Activated CD8-positive, alpha-beta memory T cell treated with anti-CD3 and anti-CD28 coated beads, Interleukin-2, amount 10 ng/mL, durations not matched to agents 7 days and 5 days (primary cell): ENCODE data around the gene RNF39. TPM values are rescaled to one million over a fixed set of nuclear protein-coding genes. Genes with fewer than 3 reads are reported as not detected.
A peak's percentile ranks its signal among the peaks of the same experiment; 100 is the strongest.

Experiments used
- ATAC-seq: fragments of 150-1000 bp; cut with Tn5 transposase; one replicate; pipeline ENCODE4 v1.10.0; 2021; ENCODE audit warnings: moderate library complexity
- CTCF ChIA-PET: fragments of 350-600 bp; sonication (Branson Sonifier 250); formaldehyde crosslinking; loops from one replicate; lab custom pipeline; 2021; ENCODE audit warnings: antibody characterized with exemption; lab: Charles Lee
- DNase-seq: peaks from one replicate; pipeline ENCODE4 v3.0.0-alpha.2; 2020
- H3K27ac Mint-ChIP-seq: one replicate; pipeline ENCODE4 v1.8.0; 2021; ENCODE audit warnings: mild to moderate bottlenecking, mixed read lengths
- H3K27me3 Mint-ChIP-seq: one replicate; pipeline ENCODE4 v1.8.0; 2021; ENCODE audit warnings: mixed read lengths
- H3K36me3 Mint-ChIP-seq: one replicate; pipeline ENCODE4 v1.8.0; 2021; ENCODE audit warnings: mild to moderate bottlenecking, mixed read lengths
- H3K4me1 Mint-ChIP-seq: one replicate; pipeline ENCODE4 v1.8.0; 2021; ENCODE audit warnings: mixed read lengths
- H3K4me3 Mint-ChIP-seq: one replicate; pipeline ENCODE4 v1.8.0; 2021; ENCODE audit warnings: mild to moderate bottlenecking, moderate library complexity, mixed read lengths
- H3K9me3 Mint-ChIP-seq: one replicate; pipeline ENCODE4 v1.8.0; 2022; ENCODE audit warnings: low read depth, mixed read lengths
- total RNA-seq, 2 experiments: library from RNA; stranded (reverse); gene quantifications; one replicate each; pipeline ENCODE4 v1.2.3, GENCODE V29; 2021

Gene RNF39
- total RNA-seq, 2 experiments from 2014 or later: not detected

GRCh38 chr6:30066082-30066481 is 9.5 kb downstream of the RNF39 start:
- H3K4me1 Mint-ChIP-seq: peaks cover 53% of the 10 kb centered on the region
- H3K4me3 Mint-ChIP-seq: peak overlapping the region; percentile 96
- peaks cover 53% of the 10 kb centered on the region for H3K36me3 Mint-ChIP-seq
- CTCF ChIA-PET: interaction anchor here (1.2 to 2.4 kb wide), 4 partner anchors 36 to 65 kb away, joined by 3 to 10 read pairs (median 6); no protein-coding TSS in a partner anchor
- H3K27me3 Mint-ChIP-seq: peaks cover 10% of the 10 kb centered on the region
- peak overlapping the region; percentile 96 for H3K27ac Mint-ChIP-seq
- no peaks in the 10 kb centered on the region for H3K9me3 Mint-ChIP-seq
- DNase-seq: no peak
- no peak for ATAC-seq

- peak overlapping the region; percentile 33 for H3K4me3 Mint-ChIP-seq
- H3K9me3 Mint-ChIP-seq: no peaks in the 10 kb centered on the region
- no peak for ATAC-seq
- peaks cover 33% of the 10 kb centered on the region for H3K36me3 Mint-ChIP-seq
- CTCF ChIA-PET: interaction anchor here (0.8 kb wide), 1 partner anchor 64 kb away, joined by 3 read pairs; no protein-coding TSS in a partner anchor
- DNase-seq: no peak
- peaks cover 53% of the 10 kb centered on the region for H3K4me1 Mint-ChIP-seq
- H3K27ac Mint-ChIP-seq: peak overlapping the region; percentile 74
- no peaks in the 10 kb centered on the region for H3K27me3 Mint-ChIP-seq
These were observed 12.3 kb downstream of the RNF39 start for GRCh38 chr6:30063315-30063714.

- Mint-ChIP-seq H3K36me3 (peaks cover 30% of the 10 kb centered on the region), H3K9me3 (no peaks in the 10 kb centered on the region), H3K4me1 (peaks cover 46% of the 10 kb centered on the region), H3K4me3 (peak overlapping the region; percentile 98), H3K27me3 (no peaks in the 10 kb centered on the region), H3K27ac (peak overlapping the region; percentile 98)
- ATAC-seq (no peak), DNase-seq (no peak)
- CTCF ChIA-PET: interaction anchor here (0.7 to 1.6 kb wide), 3 partner anchors 31 to 391 kb away, joined by 3 to 4 read pairs (median 3); no protein-coding TSS in a partner anchor
These were observed 12.9 kb downstream of the RNF39 start for GRCh38 chr6:30062471-30063178.

- Mint-ChIP-seq H3K27ac (peak overlapping the region; percentile 98), H3K27me3 (no peaks in the 10 kb centered on the region), H3K4me1 (peaks cover 42% of the 10 kb centered on the region), H3K9me3 (no peaks in the 10 kb centered on the region), H3K4me3 (peak overlapping the region; percentile 98), H3K36me3 (peaks cover 27% of the 10 kb centered on the region)
- CTCF ChIA-PET: interaction anchor here (1.1 to 1.6 kb wide), 3 partner anchors 9 to 391 kb away, joined by 3 to 5 read pairs (median 4); no protein-coding TSS in a partner anchor
- DNase-seq (peak; percentile 82), ATAC-seq (peak; percentile 54)
These were observed 13.6 kb downstream of the RNF39 start for GRCh38 chr6:30061858-30062458.

GRCh38 chr6:30061092-30061857 is 14.3 kb downstream of the RNF39 start, which contains the start of gene POLR1H:
POLR1H (plus strand) TSS chr6:30061265; CDS start chr6:30061525, 260 bp downstream.
- peak within 1 kb of the TSS; percentile 98 for H3K27ac Mint-ChIP-seq
- peaks cover 41% of the 10 kb centered on the region for H3K4me1 Mint-ChIP-seq
- peaks cover 27% of the 10 kb centered on the region for H3K36me3 Mint-ChIP-seq
- CTCF ChIA-PET: interaction anchor here (0.5 to 2.2 kb wide), 9 partner anchors 9 to 411 kb away, joined by 3 to 8 read pairs (median 5); no protein-coding TSS in a partner anchor
- ATAC-seq (peak; percentile 92), DNase-seq (peak; percentile 94)
- H3K4me3 Mint-ChIP-seq: peak within 1 kb of the TSS; percentile 98
- no peaks in the 10 kb centered on the region for H3K27me3 Mint-ChIP-seq
- H3K9me3 Mint-ChIP-seq: no peaks in the 10 kb centered on the region

GRCh38 chr6:30060606-30061091 is 14.9 kb downstream of the RNF39 start:
- CTCF ChIA-PET: interaction anchor here (0.5 to 2.2 kb wide), 9 partner anchors 10 to 410 kb away, joined by 3 to 8 read pairs (median 5); no protein-coding TSS in a partner anchor

GRCh38 chr6:30055513-30055912 is 20.1 kb downstream of the RNF39 start:
- peaks cover 10% of the 10 kb centered on the region for H3K4me1 Mint-ChIP-seq
- no peak for DNase-seq
- no peak for ATAC-seq
- peaks cover 2% of the 10 kb centered on the region for H3K36me3 Mint-ChIP-seq
- H3K4me3 Mint-ChIP-seq: no peak overlapping the region
- H3K9me3 Mint-ChIP-seq: no peaks in the 10 kb centered on the region
- CTCF ChIA-PET: no interaction called here
- H3K27ac Mint-ChIP-seq: no peak overlapping the region
- H3K27me3 Mint-ChIP-seq: no peaks in the 10 kb centered on the region

More at GRCh38 chr6:30060606-30061091, 14.9 kb downstream of the RNF39 start:
- Mint-ChIP-seq H3K27me3 (no peaks in the 10 kb centered on the region), H3K4me3 (peak overlapping the region; percentile 98), H3K9me3 (no peaks in the 10 kb centered on the region), H3K27ac (peak overlapping the region; percentile 98), H3K36me3 (peaks cover 26% of the 10 kb centered on the region), H3K4me1 (peaks cover 35% of the 10 kb centered on the region)
- DNase-seq: peak; percentile 53
- ATAC-seq: peak; percentile 9

- Mint-ChIP-seq H3K4me3 (no peak overlapping the region), H3K9me3 (no peaks in the 10 kb centered on the region), H3K27ac (no peak overlapping the region), H3K27me3 (no peaks in the 10 kb centered on the region), H3K4me1 (no peaks in the 10 kb centered on the region), H3K36me3 (peaks cover 2% of the 10 kb centered on the region)
- no peak for DNase-seq
- CTCF ChIA-PET: interaction anchor here (1.2 kb wide), 1 partner anchor 78 kb away, joined by 3 read pairs; no protein-coding TSS in a partner anchor
- ATAC-seq: no peak
These were observed 21.9 kb downstream of the RNF39 start for GRCh38 chr6:30053682-30054081.

GRCh38 chr6:30047220-30047619 is 28.3 kb downstream of the RNF39 start:
- H3K36me3 Mint-ChIP-seq: no peaks in the 10 kb centered on the region
- ATAC-seq (no peak), DNase-seq (no peak)
- H3K27me3 Mint-ChIP-seq: no peaks in the 10 kb centered on the region
- H3K4me3 Mint-ChIP-seq: no peak overlapping the region
- CTCF ChIA-PET: interaction anchor here (1.3 kb wide), 1 partner anchor 10 kb away, joined by 4 read pairs; no protein-coding TSS in a partner anchor
- no peaks in the 10 kb centered on the region for H3K9me3 Mint-ChIP-seq
- peaks cover 12% of the 10 kb centered on the region for H3K4me1 Mint-ChIP-seq
- no peak overlapping the region for H3K27ac Mint-ChIP-seq

GRCh38 chr6:30044630-30045029 is 30.9 kb downstream of the RNF39 start:
- H3K27ac Mint-ChIP-seq: no peak overlapping the region
- CTCF ChIA-PET: no interaction called here
- H3K27me3 Mint-ChIP-seq: no peaks in the 10 kb centered on the region
- no peaks in the 10 kb centered on the region for H3K36me3 Mint-ChIP-seq
- H3K9me3 Mint-ChIP-seq: no peaks in the 10 kb centered on the region
- ATAC-seq (no peak), DNase-seq (no peak)
- H3K4me1 Mint-ChIP-seq: peaks cover 12% of the 10 kb centered on the region
- no peak overlapping the region for H3K4me3 Mint-ChIP-seq

GRCh38 chr6:30043744-30044143 is 31.8 kb downstream of the RNF39 start:
- Mint-ChIP-seq H3K27ac (no peak overlapping the region), H3K9me3 (no peaks in the 10 kb centered on the region), H3K4me3 (no peak overlapping the region), H3K27me3 (no peaks in the 10 kb centered on the region), H3K36me3 (no peaks in the 10 kb centered on the region), H3K4me1 (peaks cover 12% of the 10 kb centered on the region)
- ATAC-seq (no peak), DNase-seq (no peak)
- CTCF ChIA-PET: no interaction called here

- H3K4me1 Mint-ChIP-seq: peaks cover 12% of the 10 kb centered on the region
- ATAC-seq (no peak), DNase-seq (no peak)
- no peak overlapping the region for H3K4me3 Mint-ChIP-seq
- no peak overlapping the region for H3K27ac Mint-ChIP-seq
- CTCF ChIA-PET: no interaction called here
- H3K36me3 Mint-ChIP-seq: no peaks in the 10 kb centered on the region
- H3K9me3 Mint-ChIP-seq: no peaks in the 10 kb centered on the region
- no peaks in the 10 kb centered on the region for H3K27me3 Mint-ChIP-seq
These were observed 32.7 kb downstream of the RNF39 start for GRCh38 chr6:30042914-30043313.

GRCh38 chr6:30042476-30042875 is 33.1 kb downstream of the RNF39 start:
- CTCF ChIA-PET: no interaction called here
- ATAC-seq: no peak

More at GRCh38 chr6:30042476-30042875, 33.1 kb downstream of the RNF39 start:
- no peaks in the 10 kb centered on the region for H3K9me3 Mint-ChIP-seq
- H3K27ac Mint-ChIP-seq: no peak overlapping the region
- DNase-seq: no peak
- H3K4me3 Mint-ChIP-seq: no peak overlapping the region
- peaks cover 12% of the 10 kb centered on the region for H3K4me1 Mint-ChIP-seq
- H3K27me3 Mint-ChIP-seq: no peaks in the 10 kb centered on the region
- H3K36me3 Mint-ChIP-seq: no peaks in the 10 kb centered on the region
